ENCODE data around the gene EIF1AY. TPM values are rescaled to one million over a fixed set of nuclear protein-coding genes. Genes with fewer than 3 reads are reported as not detected.

The EIF1AY gene
- total RNA-seq, 1 experiment from 2014 or later, result not detected

- Histone ChIP-seq H3K36me3 (ENCODE audit: control insufficient read depth, insufficient read depth, low read length) (no peaks in the 10 kb centered on the region), H3K27me3 (ENCODE audit: control insufficient read depth, insufficient read depth, low read length) (no peaks in the 10 kb centered on the region), H3K4me3 (ENCODE audit: low read depth in 2 of 2, low read length in 2 of 2) (no peak overlapping the region), H3K27ac (ENCODE audit: low read length) (no peak overlapping the region), H3K9me3 (ENCODE audit: control insufficient read depth, insufficient read depth, low read depth, low read length) (no peaks in the 10 kb centered on the region), H3K4me1 (ENCODE audit: control insufficient read depth, insufficient read depth, low read length) (no peaks in the 10 kb centered on the region)
- ATAC-seq (no peak), DNase-seq (ENCODE audit: low read depth, low spot score) (no peak)
- in situ Hi-C loops (cut with HindIII; ENCODE audit: low pct_unique_long_range_greater_than_20kb, low sequenced_read_pairs) (no loop called here), intact Hi-C loops (cut with micrococcal nuclease; ENCODE audit: unreplicated experiment) (no loop called here)
- BruUV-seq (replicated peaks), result no TSS peak
- POLR2A ChIA-PET, result no interaction called here
- TF ChIP-seq TCF7L2 (IDR thresholded peaks at IDR 0.05; ENCODE audit: low read depth, low read length), result no peak
- no peak for TF ChIP-seq POLR2AphosphoS5 (IDR thresholded peaks at IDR 0.05; ENCODE audit: low read depth, low read length)
- TF ChIP-seq, protein P1, sequence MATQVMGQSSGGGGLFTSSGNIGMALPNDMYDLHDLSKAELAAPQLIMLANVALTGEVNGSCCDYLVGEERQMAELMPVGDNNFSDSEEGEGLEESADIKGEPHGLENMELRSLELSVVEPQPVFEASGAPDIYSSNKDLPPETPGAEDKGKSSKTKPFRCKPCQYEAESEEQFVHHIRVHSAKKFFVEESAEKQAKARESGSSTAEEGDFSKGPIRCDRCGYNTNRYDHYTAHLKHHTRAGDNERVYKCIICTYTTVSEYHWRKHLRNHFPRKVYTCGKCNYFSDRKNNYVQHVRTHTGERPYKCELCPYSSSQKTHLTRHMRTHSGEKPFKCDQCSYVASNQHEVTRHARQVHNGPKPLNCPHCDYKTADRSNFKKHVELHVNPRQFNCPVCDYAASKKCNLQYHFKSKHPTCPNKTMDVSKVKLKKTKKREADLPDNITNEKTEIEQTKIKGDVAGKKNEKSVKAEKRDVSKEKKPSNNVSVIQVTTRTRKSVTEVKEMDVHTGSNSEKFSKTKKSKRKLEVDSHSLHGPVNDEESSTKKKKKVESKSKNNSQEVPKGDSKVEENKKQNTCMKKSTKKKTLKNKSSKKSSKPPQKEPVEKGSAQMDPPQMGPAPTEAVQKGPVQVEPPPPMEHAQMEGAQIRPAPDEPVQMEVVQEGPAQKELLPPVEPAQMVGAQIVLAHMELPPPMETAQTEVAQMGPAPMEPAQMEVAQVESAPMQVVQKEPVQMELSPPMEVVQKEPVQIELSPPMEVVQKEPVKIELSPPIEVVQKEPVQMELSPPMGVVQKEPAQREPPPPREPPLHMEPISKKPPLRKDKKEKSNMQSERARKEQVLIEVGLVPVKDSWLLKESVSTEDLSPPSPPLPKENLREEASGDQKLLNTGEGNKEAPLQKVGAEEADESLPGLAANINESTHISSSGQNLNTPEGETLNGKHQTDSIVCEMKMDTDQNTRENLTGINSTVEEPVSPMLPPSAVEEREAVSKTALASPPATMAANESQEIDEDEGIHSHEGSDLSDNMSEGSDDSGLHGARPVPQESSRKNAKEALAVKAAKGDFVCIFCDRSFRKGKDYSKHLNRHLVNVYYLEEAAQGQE (IDR thresholded peaks at IDR 0.05; ENCODE audit: insufficient read depth in 1 of 2, low read depth in 2 of 2, low read length in 1 of 2), result no peak
- TF ChIP-seq, protein P2, sequence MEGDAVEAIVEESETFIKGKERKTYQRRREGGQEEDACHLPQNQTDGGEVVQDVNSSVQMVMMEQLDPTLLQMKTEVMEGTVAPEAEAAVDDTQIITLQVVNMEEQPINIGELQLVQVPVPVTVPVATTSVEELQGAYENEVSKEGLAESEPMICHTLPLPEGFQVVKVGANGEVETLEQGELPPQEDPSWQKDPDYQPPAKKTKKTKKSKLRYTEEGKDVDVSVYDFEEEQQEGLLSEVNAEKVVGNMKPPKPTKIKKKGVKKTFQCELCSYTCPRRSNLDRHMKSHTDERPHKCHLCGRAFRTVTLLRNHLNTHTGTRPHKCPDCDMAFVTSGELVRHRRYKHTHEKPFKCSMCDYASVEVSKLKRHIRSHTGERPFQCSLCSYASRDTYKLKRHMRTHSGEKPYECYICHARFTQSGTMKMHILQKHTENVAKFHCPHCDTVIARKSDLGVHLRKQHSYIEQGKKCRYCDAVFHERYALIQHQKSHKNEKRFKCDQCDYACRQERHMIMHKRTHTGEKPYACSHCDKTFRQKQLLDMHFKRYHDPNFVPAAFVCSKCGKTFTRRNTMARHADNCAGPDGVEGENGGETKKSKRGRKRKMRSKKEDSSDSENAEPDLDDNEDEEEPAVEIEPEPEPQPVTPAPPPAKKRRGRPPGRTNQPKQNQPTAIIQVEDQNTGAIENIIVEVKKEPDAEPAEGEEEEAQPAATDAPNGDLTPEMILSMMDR (IDR thresholded peaks at IDR 0.05), result no peak
- CTCF ChIA-PET, result no interaction called here
These were observed 930 bp downstream of the EIF1AY start for GRCh38 chrY:20576506-20576905.

GRCh38 chrY:20578206-20578605 lies 2.6 kb downstream of the EIF1AY start:
- ATAC-seq (no peak), DNase-seq (ENCODE audit: low read depth, low spot score) (no peak)
- no peak overlapping the region for H3K4me3 ChIP-seq (ENCODE audit: low read depth in 2 of 2, low read length in 2 of 2)
- in situ Hi-C loops (cut with HindIII; ENCODE audit: low pct_unique_long_range_greater_than_20kb, low sequenced_read_pairs), result no loop called here
- no peaks in the 10 kb centered on the region for H3K9me3 ChIP-seq (ENCODE audit: control insufficient read depth, insufficient read depth, low read depth, low read length)
- POLR2A ChIA-PET, result no interaction called here
- no peaks in the 10 kb centered on the region for H3K27me3 ChIP-seq (ENCODE audit: control insufficient read depth, insufficient read depth, low read length)
- no peaks in the 10 kb centered on the region for H3K4me1 ChIP-seq (ENCODE audit: control insufficient read depth, insufficient read depth, low read length)
- TF ChIP-seq, protein P1 (IDR thresholded peaks at IDR 0.05; ENCODE audit: insufficient read depth in 1 of 2, low read depth in 2 of 2, low read length in 1 of 2), result no peak
- H3K27ac ChIP-seq (ENCODE audit: low read length), result no peak overlapping the region
- H3K36me3 ChIP-seq (ENCODE audit: control insufficient read depth, insufficient read depth, low read length), result no peaks in the 10 kb centered on the region
- CTCF ChIA-PET, result no interaction called here
- intact Hi-C loops (cut with micrococcal nuclease; ENCODE audit: unreplicated experiment), result no loop called here
- BruUV-seq (replicated peaks), result no TSS peak

Data from Panc1 (cell line).